Measurements from ENCODE around the gene KRT10.

- TF ChIP-seq REST (IDR thresholded peaks at IDR 0.05; ENCODE audit: low read depth) = no peak
- TF ChIP-seq FOXM1 (IDR thresholded peaks at IDR 0.05; ENCODE audit: borderline replicate concordance, low read depth) = no peak
- TF ChIP-seq EGR1 (IDR thresholded peaks at IDR 0.05) = no peak
- TF ChIP-seq YY1 (IDR thresholded peaks at IDR 0.05; ENCODE audit: low read depth) = no peak
- no peak for TF ChIP-seq RAD21 (IDR thresholded peaks at IDR 0.05; ENCODE audit: low read depth)
- no peak for TF ChIP-seq USF1 (IDR thresholded peaks at IDR 0.05)
- TF ChIP-seq TAF1 (IDR thresholded peaks at IDR 0.05; ENCODE audit: low read depth) = no peak
Measured at GRCh38 chr17:40799859-40800258, 22.6 kb downstream of the KRT10 start, which contains the start of gene KRT28.

Measured in Ishikawa (cell line).